Naive thymus-derived CD8-positive, alpha-beta T cell (primary cell): ENCODE data around the gene NR2E1. TPM values are rescaled to one million over a fixed set of nuclear protein-coding genes. Genes with fewer than 3 reads are reported as not detected.

Experiments used
- polyA plus RNA-seq, 3 donors: library from polyadenylated mRNA; unstranded; fragments of 300-500 nt; fragmentation: Illumina TruSeq; gene quantifications; one replicate each; pipeline ENCODE4 v1.2.3, GENCODE V29; 2021
- total RNA-seq, 8 experiments: library from RNA in 2 of 8; stranded (reverse) in 2 of 8; gene quantifications; one replicate each; pipeline ENCODE4 v1.2.3 and lab custom pipeline; 2021 to 2026

The NR2E1 gene
- total and polyA plus RNA-seq, 5 experiments from 2014 or later = not detected

Other genes with a start within 250 kb of the NR2E1 start
- 10 to 100 TPM; 76.6 to 81.6 TPM for gene SEC63, start 207.8 kb upstream of the NR2E1 start, total RNA-seq
- 10 to 100 TPM; 28.8 to 32.1 (median 31.9) TPM for gene SEC63, start 207.8 kb upstream of the NR2E1 start, polyA plus RNA-seq
- 10 to 100 TPM; 40.8 to 42.9 TPM for gene OSTM1, start 91.3 kb upstream of the NR2E1 start, total RNA-seq
- 10 to 100 TPM; 34.1 to 49.6 (median 40.3) TPM for gene OSTM1, start 91.3 kb upstream of the NR2E1 start, polyA plus RNA-seq
- 10 to 100 TPM; 65.1 to 76.1 TPM for gene SNX3, start 95.0 kb downstream of the NR2E1 start, total RNA-seq
- 100 to 1,000 TPM; 163 to 227 (median 176) TPM for gene SNX3, start 95.0 kb downstream of the NR2E1 start, polyA plus RNA-seq
- gene AFG1L, start 129.0 kb downstream of the NR2E1 start, total RNA-seq = 1 to 10 TPM; 5.6 to 8.7 TPM
- 1 to 10 TPM; 2.8 to 4.4 (median 3.8) TPM for gene AFG1L, start 129.0 kb downstream of the NR2E1 start, polyA plus RNA-seq